Measurements from ENCODE around the gene FAM110A. TPM values are rescaled to one million over a fixed set of nuclear protein-coding genes. Genes with fewer than 3 reads are reported as not detected.
"Not testable (repeated sequence)": the region's sequence is repeated elsewhere in the genome, so short reads cannot be mapped to it uniquely, and the experiment has no call there.

Gene FAM110A
- total and polyA plus RNA-seq, 7 donors, result 0.55 to 10.7 (median 2.5) TPM

GRCh38 chr20:801678-802077 lies 31.8 kb upstream of the FAM110A start:
- no peak overlapping the region for H3K27ac ChIP-seq
- WGBS, 2 donors, result 79 to 91% methylated on average over 3 of the region's 3 CpGs
- TF ChIP-seq CTCF (IDR thresholded peaks at IDR 0.05) (no peak), POLR2A (IDR thresholded peaks at IDR 0.05) (no peak), POLR2AphosphoS5 (IDR thresholded peaks at IDR 0.05) (no peak), EP300 (IDR thresholded peaks at IDR 0.05) (no peak)
- intact Hi-C loops (cut with DNase I), result no loop called here
- H3K4me1 ChIP-seq, result no peaks in the 10 kb centered on the region
- H3K9me3 ChIP-seq, result no peaks in the 10 kb centered on the region
- H3K27me3 ChIP-seq, result no peaks in the 10 kb centered on the region
- DNase-seq, result no peak
- no peaks in the 10 kb centered on the region for H3K36me3 ChIP-seq
- no peak overlapping the region for H3K4me3 ChIP-seq

DNA sequence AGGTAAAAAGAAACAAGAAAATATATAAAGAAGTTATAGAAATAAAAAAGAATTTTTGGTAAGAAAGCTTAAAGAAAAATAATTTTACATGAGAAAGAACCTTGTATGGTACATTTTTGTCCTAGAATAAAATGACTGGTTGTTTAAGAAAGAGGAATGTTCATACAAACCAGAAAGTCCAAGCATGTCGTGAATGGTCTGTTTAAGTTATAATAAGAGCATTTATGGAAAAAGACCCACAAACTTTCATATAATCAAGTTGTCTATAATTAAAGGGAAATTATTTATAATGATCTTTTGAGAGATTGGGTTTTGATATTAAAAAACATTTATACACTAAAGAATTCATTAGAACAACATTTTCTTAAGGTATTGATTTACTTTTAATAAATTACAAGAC lies 27.8 kb upstream of the FAM110A start:
- no peaks in the 10 kb centered on the region for H3K36me3 ChIP-seq
- H3K4me3 ChIP-seq, result no peak overlapping the region
- no peaks in the 10 kb centered on the region for H3K9me3 ChIP-seq
- H3K27ac ChIP-seq, result no peak overlapping the region
- WGBS, 2 donors, result 19 to 36% methylated on average over 1 of the region's 1 CpG
- no peak for DNase-seq
- H3K4me1 ChIP-seq, result no peaks in the 10 kb centered on the region
- peaks cover 0 to 15% (median 0%) of the 10 kb centered on the region in 3 donors for H3K27me3 ChIP-seq
- intact Hi-C loops (cut with DNase I), result no loop called here
- TF ChIP-seq POLR2A (IDR thresholded peaks at IDR 0.05) (no peak), CTCF (IDR thresholded peaks at IDR 0.05) (no peak), POLR2AphosphoS5 (IDR thresholded peaks at IDR 0.05) (no peak), EP300 (IDR thresholded peaks at IDR 0.05) (no peak)

DNA sequence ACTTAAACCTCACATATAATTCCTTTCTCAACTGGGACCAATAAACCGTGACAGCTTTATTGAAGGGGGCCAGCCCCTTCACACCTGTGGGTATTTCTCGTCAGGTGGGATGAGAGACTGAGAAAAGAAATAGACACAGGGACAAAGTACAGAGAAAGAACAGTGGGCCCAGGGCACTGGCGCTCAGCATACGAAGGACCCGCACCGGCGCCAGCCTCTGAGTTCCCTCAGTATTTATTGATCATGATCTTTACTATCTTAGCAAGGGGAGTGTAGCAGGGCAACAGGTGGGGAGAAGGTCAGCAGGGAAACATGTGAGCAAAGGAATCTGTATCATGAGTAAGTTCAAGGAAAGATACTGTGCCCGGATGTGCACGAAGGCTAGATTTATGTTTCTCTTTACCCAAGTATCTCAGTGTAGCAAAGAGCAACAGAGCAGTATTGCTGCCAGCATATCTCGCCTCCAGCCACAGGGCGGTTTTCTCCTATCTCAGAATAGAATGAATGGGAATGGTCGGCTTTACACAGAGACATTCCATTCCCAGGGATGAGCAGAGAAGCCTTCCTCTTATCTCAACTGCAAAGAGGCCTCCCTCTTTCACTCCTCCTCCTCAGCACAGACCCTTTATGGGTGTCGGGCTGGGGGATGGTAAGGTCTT lies 21.6 kb upstream of the FAM110A start:
- H3K4me3 ChIP-seq, DNase-seq, H3K9me3 ChIP-seq, H3K27ac ChIP-seq, H3K36me3 ChIP-seq, H3K4me1 ChIP-seq: not testable (repeated sequence)
- WGBS, 2 donors, result 77 to 83% methylated on average over 13 of the region's 13 CpGs
- H3K27me3 ChIP-seq, result peaks cover 0 to 62% (median 3%) of the 10 kb centered on the region in 3 donors
- intact Hi-C loops (cut with DNase I), result loop anchor here (10.0 kb wide), 1 partner anchor 293 kb away; no protein-coding TSS in a partner anchor

DNA sequence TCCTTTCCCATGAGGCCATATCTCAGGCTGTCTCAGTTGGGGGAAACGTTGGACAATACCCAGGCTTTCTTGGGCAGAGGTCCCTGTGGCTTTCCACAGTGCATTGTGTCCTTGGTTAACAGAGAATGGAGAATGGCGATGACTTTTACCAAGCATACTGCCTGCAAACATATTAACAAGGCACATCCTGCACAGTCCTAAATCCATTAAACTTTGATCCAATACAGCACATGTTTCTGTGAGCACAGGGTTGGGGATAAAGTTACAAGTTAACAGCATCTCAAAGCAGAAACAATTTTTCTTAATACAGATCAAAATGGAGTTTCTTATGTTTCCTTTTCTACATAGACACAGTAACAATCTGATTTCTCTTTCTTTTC lies 21.1 kb upstream of the FAM110A start:
- not testable (repeated sequence) for H3K4me3 ChIP-seq, H3K9me3 ChIP-seq, DNase-seq, H3K36me3 ChIP-seq, H3K27ac ChIP-seq, H3K4me1 ChIP-seq
- 51 to 65% methylated on average over 2 of the region's 2 CpGs for WGBS, 2 donors
- peaks cover 0 to 64% (median 3%) of the 10 kb centered on the region in 3 donors for H3K27me3 ChIP-seq
- intact Hi-C loops (cut with DNase I), result loop anchor here (10.0 kb wide), 1 partner anchor 292 kb away; no protein-coding TSS in a partner anchor

GRCh38 chr20:813390-813789 lies 20.1 kb upstream of the FAM110A start:
- no peak for DNase-seq
- Histone ChIP-seq H3K36me3 (no peaks in the 10 kb centered on the region), H3K27me3 (peaks cover 0 to 64% (median 3%) of the 10 kb centered on the region in 3 donors), H3K4me1 (no peaks in the 10 kb centered on the region), H3K9me3 (no peaks in the 10 kb centered on the region), H3K4me3 (no peak overlapping the region), H3K27ac (no peak overlapping the region)
- 78 to 79% methylated on average over 8 of the region's 8 CpGs for WGBS, 2 donors
- intact Hi-C loops (cut with DNase I), result loop anchor here (10.0 kb wide), 1 partner anchor 291 kb away; no protein-coding TSS in a partner anchor
- TF ChIP-seq CTCF (IDR thresholded peaks at IDR 0.05) (no peak), POLR2A (IDR thresholded peaks at IDR 0.05) (no peak), EP300 (IDR thresholded peaks at IDR 0.05) (no peak), POLR2AphosphoS5 (IDR thresholded peaks at IDR 0.05) (no peak)

GRCh38 chr20:815226-815625 lies 18.3 kb upstream of the FAM110A start:
- 88 to 92% methylated on average over 10 of the region's 10 CpGs for WGBS, 2 donors
- no peaks in the 10 kb centered on the region for H3K4me1 ChIP-seq
- DNase-seq, result no peak
- H3K9me3 ChIP-seq, result no peaks in the 10 kb centered on the region
- intact Hi-C loops (cut with DNase I), result loop anchor here (1.0 to 10.0 kb wide), 3 partner anchors 141 to 397 kb away; no protein-coding TSS in a partner anchor
- TF ChIP-seq EP300 (IDR thresholded peaks at IDR 0.05) (no peak), POLR2A (IDR thresholded peaks at IDR 0.05) (no peak), POLR2AphosphoS5 (IDR thresholded peaks at IDR 0.05) (no peak), CTCF (IDR thresholded peaks at IDR 0.05) (no peak)
- H3K27ac ChIP-seq, result no peak overlapping the region
- peaks cover 0 to 54% (median 3%) of the 10 kb centered on the region in 3 donors for H3K27me3 ChIP-seq
- H3K4me3 ChIP-seq, result no peak overlapping the region
- H3K36me3 ChIP-seq, result no peaks in the 10 kb centered on the region
